ENCODE measurements around the gene GAL3ST2.

- TF ChIP-seq CTCF (IDR thresholded peaks at IDR 0.05; ENCODE audit: low read depth, low read length, missing input control) (no peak), YY1 (IDR thresholded peaks at IDR 0.05) (no peak), HNF4G (IDR thresholded peaks at IDR 0.05) (no peak), RXRA (IDR thresholded peaks at IDR 0.05) (peak; percentile 9 to 35), TAF1 (conservative IDR thresholded peaks at IDR 0.05) (no peak), SP1 (IDR thresholded peaks at IDR 0.05) (peak; percentile 17), REST (IDR thresholded peaks at IDR 0.05) (no peak)
- TF ChIP-seq, protein P1, sequence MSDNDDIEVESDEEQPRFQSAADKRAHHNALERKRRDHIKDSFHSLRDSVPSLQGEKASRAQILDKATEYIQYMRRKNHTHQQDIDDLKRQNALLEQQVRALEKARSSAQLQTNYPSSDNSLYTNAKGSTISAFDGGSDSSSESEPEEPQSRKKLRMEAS (IDR thresholded peaks at IDR 0.05) = no peak
Measured at GRCh38 chr2:241842620-241843211, 66.1 kb downstream of the GAL3ST2 start.
